NCI-H82 treated with DMSO at 0.1 percent for 48 hours (cell line): Measurements from ENCODE around the gene PDE8B.

ENCODE experiments used
- DNase-seq: peaks from one replicate; lab custom pipeline; 2025; ENCODE audit not compliant: unreplicated experiment; lab: John Stamatoyannopoulos, UW

PDE8B gene

GRCh38 chr5:77210091-77210963, at the start of gene PDE8B:
TSS of gene PDE8B (plus strand) at chr5:77210680. CDS start at chr5:77210926, 246 bp downstream.
- DNase-seq: no peak

- no peak for DNase-seq
Observed at GRCh38 chr5:77163453-77163852, 47.0 kb upstream of the PDE8B start.

- no peak for DNase-seq
Observed at GRCh38 chr5:77167063-77167462, 43.4 kb upstream of the PDE8B start.

GRCh38 chr5:77167695-77168121, 42.8 kb upstream of the PDE8B start:
- DNase-seq: no peak

GRCh38 chr5:77168161-77168878, 42.2 kb upstream of the PDE8B start:
- DNase-seq: no peak

- no peak for DNase-seq
Observed at GRCh38 chr5:77168879-77169244, 41.6 kb upstream of the PDE8B start.

- no peak for DNase-seq
Observed at GRCh38 chr5:77170196-77170890, 40.1 kb upstream of the PDE8B start.

GRCh38 chr5:77171141-77171910, 39.2 kb upstream of the PDE8B start:
- no peak for DNase-seq

GRCh38 chr5:77172713-77173328, 37.7 kb upstream of the PDE8B start:
- no peak for DNase-seq

- DNase-seq: no peak
Observed at GRCh38 chr5:77174526-77174925, 36.0 kb upstream of the PDE8B start.

- no peak for DNase-seq
Observed at GRCh38 chr5:77175231-77175630, 35.2 kb upstream of the PDE8B start.

GRCh38 chr5:77176429-77176828, 34.1 kb upstream of the PDE8B start:
- DNase-seq: no peak

- DNase-seq: no peak
Observed at GRCh38 chr5:77177576-77177975, 32.9 kb upstream of the PDE8B start.

- DNase-seq: no peak
Observed at GRCh38 chr5:77180167-77181081, 30.1 kb upstream of the PDE8B start.

- DNase-seq: no peak
Observed at GRCh38 chr5:77181173-77181572, 29.3 kb upstream of the PDE8B start.

- DNase-seq: no peak
Observed at GRCh38 chr5:77181596-77182304, 28.7 kb upstream of the PDE8B start.

- no peak for DNase-seq
Observed at GRCh38 chr5:77182367-77182766, 28.1 kb upstream of the PDE8B start.

- DNase-seq: no peak
Observed at GRCh38 chr5:77186652-77187370, 23.7 kb upstream of the PDE8B start.
